ENCODE data around the gene RHD.
"Not testable (repeated sequence)": the region's sequence is repeated elsewhere in the genome, so short reads cannot be mapped to it uniquely, and the experiment has no call there.

Gene RHD

DNA sequence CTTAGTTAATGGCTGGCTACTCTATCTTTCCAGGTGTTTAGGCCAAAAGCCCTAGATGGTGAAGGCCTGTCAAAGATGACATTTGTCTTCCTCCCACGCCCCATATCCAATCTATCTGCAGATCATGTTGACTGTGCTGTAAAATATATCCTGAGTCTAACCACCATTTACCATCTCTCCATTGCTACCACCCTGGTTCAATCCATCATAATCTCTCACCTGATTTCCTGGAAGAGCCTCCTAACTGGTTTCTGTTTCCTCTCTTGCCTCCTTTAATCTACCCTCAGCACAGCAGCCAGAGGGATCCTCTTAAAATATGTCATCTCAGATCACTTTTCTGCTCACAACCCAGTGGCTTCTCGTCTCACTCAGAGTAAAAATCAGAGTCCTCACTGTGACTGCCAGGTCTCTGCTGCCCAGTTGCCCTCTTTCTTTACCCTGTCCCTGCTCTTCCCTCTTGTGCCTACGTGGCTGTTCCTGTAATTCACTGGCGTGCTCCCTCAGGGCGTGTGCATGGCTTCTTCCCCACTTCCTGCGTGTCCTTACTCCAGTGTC is 83.6 kb downstream of the RHD start:
- no peak for DNase-seq (ENCODE audit: low read depth in 2 of 2)

- DNase-seq (ENCODE audit: low read depth in 2 of 2): no peak
These were observed 84.1 kb downstream of the RHD start for GRCh38 chr1:25356441-25356840.

DNA sequence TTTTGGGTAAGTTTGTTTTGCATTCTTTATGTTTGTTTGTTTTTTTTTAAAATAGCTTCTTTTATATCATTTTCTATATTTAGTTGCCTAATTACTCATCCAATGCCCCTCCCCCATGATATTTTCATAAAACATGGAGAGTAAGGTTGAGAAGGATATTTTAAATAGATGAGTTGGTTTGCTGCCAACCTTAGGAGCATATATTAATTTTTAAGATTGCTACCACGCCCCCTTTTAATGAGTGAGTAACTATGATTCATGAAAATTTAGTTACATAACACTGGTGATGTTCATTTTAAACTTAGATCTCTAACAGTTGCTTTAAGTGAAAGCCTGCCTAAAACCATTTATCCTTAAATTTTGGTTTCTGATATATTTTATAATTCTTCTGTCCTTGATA is 84.5 kb downstream of the RHD start:
- DNase-seq (ENCODE audit: low read depth in 2 of 2): peak in 1 of 2 experiments; percentile 20

DNA sequence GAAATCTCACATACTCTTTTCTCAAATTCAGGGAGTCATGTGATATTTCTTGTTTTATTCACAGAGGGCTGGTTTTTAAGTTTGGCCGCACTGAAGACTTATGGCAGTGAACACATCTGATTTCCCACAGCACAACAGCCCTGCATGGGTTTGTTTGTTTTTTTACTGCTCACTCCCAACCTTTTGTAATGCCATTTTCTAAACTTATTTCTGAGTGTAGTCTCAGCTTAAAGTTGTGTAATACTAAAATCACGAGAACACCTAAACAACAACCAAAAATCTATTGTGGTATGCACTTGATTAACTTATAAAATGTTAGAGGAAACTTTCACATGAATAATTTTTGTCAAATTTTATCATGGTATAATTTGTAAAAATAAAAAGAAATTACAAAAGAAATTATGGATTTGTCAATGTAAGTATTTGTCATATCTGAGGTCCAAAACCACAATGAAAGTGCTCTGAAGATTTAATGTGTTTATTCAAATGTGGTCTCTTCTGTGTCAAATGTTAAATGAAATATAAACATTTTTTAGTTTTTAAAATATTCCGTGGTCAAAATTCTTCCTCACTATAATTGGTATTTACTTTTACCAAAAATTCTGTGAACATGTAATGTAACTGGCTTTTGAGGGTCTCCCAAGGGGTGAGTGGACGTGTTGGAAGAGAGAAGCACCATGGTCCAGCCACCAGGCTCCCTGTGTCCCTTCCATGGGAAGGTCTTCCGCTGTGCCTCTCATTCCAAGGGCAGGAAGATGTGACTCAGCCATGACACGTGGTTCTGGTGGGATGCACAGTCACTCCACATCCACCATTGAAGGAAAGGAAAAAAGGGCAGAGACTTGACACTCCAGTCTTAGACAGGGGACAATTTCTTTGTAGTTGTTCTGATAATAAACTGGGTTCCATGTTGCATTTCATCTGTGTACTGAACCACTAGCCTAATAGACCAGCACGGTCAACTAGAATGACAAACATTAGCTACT is 88.6 kb downstream of the RHD start:
- peak in 1 of 2 experiments; percentile 28 for DNase-seq (ENCODE audit: low read depth in 2 of 2)

DNA sequence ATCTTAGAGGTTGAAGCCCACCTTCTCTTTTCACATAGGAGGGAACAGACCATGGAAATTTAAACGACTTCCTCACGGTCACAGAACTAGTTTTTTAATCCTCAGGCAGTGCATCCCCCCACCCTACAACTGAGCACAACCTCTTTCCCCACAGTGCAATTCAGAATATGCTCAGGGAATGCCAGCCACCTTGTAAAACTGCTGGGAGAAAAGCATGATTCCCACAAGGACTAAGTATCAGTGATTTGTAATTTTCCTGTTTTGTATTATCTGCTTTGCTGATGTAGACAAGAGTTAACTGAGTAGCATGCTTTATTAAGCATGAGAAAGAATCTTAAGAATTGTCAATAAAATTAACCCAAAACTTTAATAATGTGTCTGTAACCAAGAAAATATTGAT is 89.6 kb downstream of the RHD start:
- DNase-seq (ENCODE audit: low read depth in 2 of 2): no peak

GRCh38 chr1:25362634-25363559 is 90.6 kb downstream of the RHD start:
- not testable (repeated sequence) for DNase-seq (ENCODE audit: low read depth in 2 of 2)

DNA sequence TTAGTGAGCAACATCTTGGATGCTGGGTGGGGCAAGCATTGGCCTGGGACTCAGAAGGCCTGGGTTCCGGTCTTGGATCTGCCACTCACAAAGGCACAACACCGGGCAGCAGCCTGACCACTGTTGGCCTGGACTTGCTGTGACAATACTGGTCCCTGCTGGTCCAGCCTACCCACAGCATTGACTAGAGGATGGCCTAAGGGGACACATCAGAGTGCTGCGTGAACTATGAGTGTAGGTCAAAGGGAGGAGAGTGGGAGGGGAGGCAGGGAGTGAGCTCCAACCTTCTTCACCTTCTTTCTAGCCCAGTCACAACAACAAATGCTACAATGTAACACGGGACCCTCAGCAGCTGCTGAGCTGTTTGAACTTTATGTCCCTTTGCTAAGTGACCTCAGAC is 96.9 kb downstream of the RHD start:
- DNase-seq (ENCODE audit: low read depth in 2 of 2): no peak

DNA sequence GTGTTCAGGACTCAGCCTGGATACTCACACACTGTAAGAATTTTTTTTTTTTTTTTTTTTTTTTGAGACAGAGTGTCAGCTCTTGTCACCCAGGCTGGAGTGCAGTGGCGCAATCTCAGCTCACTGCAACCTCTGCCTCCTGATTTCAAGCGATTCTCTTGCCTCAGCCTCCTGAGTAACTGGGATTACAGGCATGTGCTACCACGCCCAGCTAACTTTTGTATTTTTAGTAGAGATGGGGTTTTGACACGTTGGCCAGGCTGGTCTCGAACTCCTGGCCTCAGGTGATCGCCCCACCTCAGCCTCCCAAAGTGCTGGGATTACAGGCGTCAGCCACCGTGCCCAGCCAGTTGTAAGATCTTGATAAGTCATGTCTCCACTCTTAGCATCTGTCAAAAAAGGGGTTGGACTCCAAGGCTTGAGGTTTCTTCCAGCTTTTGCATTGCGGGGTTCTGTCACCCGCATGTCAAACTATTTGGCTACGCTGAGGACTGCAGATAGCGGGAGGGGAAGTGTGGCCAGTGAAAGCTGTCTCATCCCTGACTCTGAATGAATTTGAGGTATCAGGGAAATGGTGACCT is 97.5 kb downstream of the RHD start:
- not testable (repeated sequence) for DNase-seq (ENCODE audit: low read depth in 2 of 2)

DNA sequence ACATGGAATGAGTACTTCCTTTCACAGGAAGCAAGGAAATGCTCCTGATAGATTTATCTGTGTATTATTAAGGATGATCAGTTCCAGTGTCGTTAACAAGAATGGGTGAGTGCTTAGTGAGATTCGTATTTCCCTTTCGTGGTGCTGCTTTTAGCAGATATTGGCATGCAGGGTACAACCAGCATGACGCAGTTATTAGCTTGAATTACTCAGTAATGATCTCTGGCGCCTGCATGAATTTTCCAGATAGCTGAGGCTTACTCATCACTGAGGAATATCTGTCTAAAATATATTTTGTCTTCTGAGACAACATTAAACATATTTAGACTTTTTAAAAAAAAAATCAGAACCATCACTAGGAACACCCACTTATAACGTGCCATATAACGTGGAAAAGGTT is 99.4 kb downstream of the RHD start:
- DNase-seq (ENCODE audit: low read depth in 2 of 2): peak; percentile 85

- DNase-seq (ENCODE audit: low read depth in 2 of 2): not testable (repeated sequence)
These were observed 106.1 kb downstream of the RHD start for GRCh38 chr1:25378367-25378766.
